Breast epithelium (tissue), 4 donors: ENCODE results near the gene ACSF2. TPM values are rescaled to one million over a fixed set of nuclear protein-coding genes. Genes with fewer than 3 reads are reported as not detected.

Experiments used
- DNase-seq, 2 donors: peaks; one replicate each; pipeline ENCODE4 v3.0.0-alpha.2; 2019; ENCODE audit warnings: low spot score in 2 of 2
- H3K27ac ChIP-seq, 2 donors: fragments of 200-600 bp; sonication (generic) in 1 of 2; one replicate each; pipeline ENCODE4 v1.5.1; 2016 to 2019; ENCODE audit warnings: mild to moderate bottlenecking in 1 of 2
- H3K27me3 ChIP-seq, 2 donors: fragments of 200-600 bp; sonication (generic) in 1 of 2; one replicate each; pipeline versions ENCODE4 v1.5.1 to v1.6.0; 2017 to 2019; ENCODE audit warnings: control low read depth in 1 of 2, mild to moderate bottlenecking in 1 of 2
- H3K36me3 ChIP-seq: fragments of 200-600 bp; one replicate; pipeline ENCODE4 v1.5.1; 2019
- H3K4me1 ChIP-seq, 2 donors: fragments of 200-600 bp; sonication (generic); one replicate each; pipeline ENCODE4 v1.5.1; 2016 to 2019; ENCODE audit warnings: control low read depth in 1 of 2
- H3K4me3 ChIP-seq, 3 donors: fragments of 200-600 bp; sonication (generic); 1 replicate in 2 of 3; 2 replicates in 1 of 3; pipeline ENCODE4 v1.5.1; 2016 to 2019; ENCODE audit warnings: mild to moderate bottlenecking in 3 of 3, moderate library complexity in 2 of 3
- H3K9me3 ChIP-seq, 2 donors: fragments of 200-600 bp; sonication (generic) in 1 of 2; one replicate each; pipeline ENCODE4 v1.5.1; 2016 to 2019; ENCODE audit warnings: control low read depth in 1 of 2
- POLR2A ChIP-seq: fragments of 450-650 bp; IDR thresholded peaks from one replicate; pipeline ENCODE4 v1.6.1; 2016; ENCODE audit warnings: antibody characterized with exemption, mild to moderate bottlenecking, moderate library complexity
- POLR2AphosphoS5 ChIP-seq, 3 donors: sonication (generic); formaldehyde crosslinking; IDR thresholded peaks; one replicate each; pipeline ENCODE4 v1.6.1; 2017; ENCODE audit warnings: antibody characterized with exemption in 3 of 3
- intact Hi-C: fragments of 100-400 bp; cut with DNase I; formaldehyde crosslinking; loops from one replicate; pipeline ENCODE4 v1.15.1; 2023; ENCODE audit warnings: low total_unique reads
- total RNA-seq, 3 donors: library from RNA; depleted of rRNA; stranded (reverse); fragments of >200 nt; gene quantifications; one replicate each; pipeline ENCODE4 v1.1.0, GENCODE V29; 2016
- TF ChIP-seq, protein P1 (sequence below), 3 donors: fragments of 450-650 bp; IDR thresholded peaks; one replicate each; pipeline ENCODE4 v1.5.1; 2016 to 2017; ENCODE audit warnings: antibody characterized with exemption in 3 of 3, mild to moderate bottlenecking in 3 of 3, moderate library complexity in 3 of 3

ACSF2 gene, protein sequence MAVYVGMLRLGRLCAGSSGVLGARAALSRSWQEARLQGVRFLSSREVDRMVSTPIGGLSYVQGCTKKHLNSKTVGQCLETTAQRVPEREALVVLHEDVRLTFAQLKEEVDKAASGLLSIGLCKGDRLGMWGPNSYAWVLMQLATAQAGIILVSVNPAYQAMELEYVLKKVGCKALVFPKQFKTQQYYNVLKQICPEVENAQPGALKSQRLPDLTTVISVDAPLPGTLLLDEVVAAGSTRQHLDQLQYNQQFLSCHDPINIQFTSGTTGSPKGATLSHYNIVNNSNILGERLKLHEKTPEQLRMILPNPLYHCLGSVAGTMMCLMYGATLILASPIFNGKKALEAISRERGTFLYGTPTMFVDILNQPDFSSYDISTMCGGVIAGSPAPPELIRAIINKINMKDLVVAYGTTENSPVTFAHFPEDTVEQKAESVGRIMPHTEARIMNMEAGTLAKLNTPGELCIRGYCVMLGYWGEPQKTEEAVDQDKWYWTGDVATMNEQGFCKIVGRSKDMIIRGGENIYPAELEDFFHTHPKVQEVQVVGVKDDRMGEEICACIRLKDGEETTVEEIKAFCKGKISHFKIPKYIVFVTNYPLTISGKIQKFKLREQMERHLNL
- 10 to 100 TPM; 19.4 to 95.4 (median 86.3) TPM for total RNA-seq

DNA sequence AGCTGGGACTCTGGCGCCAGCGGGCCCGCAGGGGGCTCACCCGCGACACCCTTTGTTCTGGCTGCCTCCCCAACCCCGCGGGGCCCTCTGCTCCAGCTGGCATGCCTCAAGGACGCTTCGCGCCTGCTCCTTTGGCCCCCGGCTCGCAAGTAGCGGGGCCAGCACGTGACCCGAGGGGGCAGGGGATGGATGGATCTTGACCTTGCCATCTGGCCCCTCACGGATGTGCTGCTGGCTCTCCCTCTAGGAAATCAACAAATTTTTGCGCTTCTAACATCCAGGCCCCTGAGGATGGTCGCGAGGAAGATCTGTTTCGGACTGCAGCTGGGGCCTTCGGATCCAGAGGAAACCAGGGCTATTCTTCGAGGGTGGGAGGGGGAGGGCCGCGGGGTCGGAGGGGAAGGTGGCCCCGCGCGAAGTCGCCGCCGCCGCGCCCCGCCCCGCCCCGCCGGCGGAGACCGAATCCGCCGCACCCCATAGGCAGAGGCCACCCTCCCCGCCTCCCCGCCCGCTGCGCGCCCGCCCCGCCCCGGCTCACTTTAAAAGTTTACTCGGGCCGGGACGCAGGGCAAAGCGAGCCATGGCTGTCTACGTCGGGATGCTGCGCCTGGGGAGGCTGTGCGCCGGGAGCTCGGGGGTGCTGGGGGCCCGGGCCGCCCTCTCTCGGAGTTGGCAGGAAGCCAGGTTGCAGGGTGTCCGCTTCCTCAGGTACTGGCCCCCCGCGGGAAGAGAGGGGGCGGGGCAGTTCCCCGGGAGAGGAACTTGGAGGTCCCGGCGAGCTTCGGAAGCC is at the start of gene ACSF2:
Gene ACSF2, plus strand, starts transcription at position 537 of the 790 bp plus-strand sequence. Its CDS starts 44 bp downstream, at position 581.
- DNase-seq: peak; percentile 72 to 78
- peak within 1 kb of the TSS; percentile 86 to 91 for H3K27ac ChIP-seq
- peak; percentile 60 for TF ChIP-seq POLR2A
- TF ChIP-seq POLR2AphosphoS5 (IDR thresholded peaks at IDR 0.05): peak in 2 of 3 donors; percentile 7 to 55
- TF ChIP-seq, protein P1, sequence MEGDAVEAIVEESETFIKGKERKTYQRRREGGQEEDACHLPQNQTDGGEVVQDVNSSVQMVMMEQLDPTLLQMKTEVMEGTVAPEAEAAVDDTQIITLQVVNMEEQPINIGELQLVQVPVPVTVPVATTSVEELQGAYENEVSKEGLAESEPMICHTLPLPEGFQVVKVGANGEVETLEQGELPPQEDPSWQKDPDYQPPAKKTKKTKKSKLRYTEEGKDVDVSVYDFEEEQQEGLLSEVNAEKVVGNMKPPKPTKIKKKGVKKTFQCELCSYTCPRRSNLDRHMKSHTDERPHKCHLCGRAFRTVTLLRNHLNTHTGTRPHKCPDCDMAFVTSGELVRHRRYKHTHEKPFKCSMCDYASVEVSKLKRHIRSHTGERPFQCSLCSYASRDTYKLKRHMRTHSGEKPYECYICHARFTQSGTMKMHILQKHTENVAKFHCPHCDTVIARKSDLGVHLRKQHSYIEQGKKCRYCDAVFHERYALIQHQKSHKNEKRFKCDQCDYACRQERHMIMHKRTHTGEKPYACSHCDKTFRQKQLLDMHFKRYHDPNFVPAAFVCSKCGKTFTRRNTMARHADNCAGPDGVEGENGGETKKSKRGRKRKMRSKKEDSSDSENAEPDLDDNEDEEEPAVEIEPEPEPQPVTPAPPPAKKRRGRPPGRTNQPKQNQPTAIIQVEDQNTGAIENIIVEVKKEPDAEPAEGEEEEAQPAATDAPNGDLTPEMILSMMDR (IDR thresholded peaks at IDR 0.05): no peak

DNA sequence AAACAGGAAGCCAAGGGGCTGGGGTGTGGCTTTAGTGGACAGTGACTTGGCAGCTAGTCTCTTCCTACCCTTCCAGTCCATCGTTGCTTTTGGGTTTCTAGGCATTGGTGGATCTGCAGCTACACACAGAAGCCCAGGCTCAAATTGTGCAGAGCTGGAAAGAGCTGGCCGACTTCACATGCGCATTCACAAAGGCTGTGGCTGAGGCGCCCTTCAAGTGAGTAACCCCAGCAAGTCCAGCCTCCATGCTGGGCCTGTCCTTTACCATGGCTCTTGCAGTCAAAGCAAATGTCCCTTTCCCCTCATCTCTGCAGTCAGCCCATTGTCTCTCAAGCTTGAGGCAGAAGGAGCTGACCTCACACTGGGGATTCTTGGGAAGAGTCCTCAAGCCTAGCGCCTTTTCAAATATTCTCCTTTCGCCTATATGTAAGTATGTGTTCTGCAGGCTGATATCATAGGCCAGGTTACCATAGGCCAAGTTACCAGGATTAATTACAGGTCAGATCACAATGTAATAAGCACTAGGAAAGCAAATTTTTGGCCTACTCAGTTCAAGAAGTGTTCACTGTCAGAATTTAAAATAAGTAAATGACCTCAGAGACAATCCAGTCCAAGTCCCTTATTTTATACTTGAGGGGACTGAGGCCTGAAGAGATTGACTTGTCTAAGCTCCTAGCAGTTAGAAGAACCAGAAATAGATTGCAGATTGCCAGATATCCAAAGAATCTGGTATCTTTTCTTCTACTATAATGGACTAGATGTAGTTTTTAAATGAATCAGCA is 46.5 kb upstream of the ACSF2 start:
- Histone ChIP-seq H3K27ac (no peak overlapping the region), H3K4me3 (no peak overlapping the region), H3K36me3 (peaks cover 5% of the 10 kb centered on the region), H3K4me1 (no peaks in the 10 kb centered on the region), H3K27me3 (no peaks in the 10 kb centered on the region), H3K9me3 (no peaks in the 10 kb centered on the region)
- intact Hi-C loops: no loop called here
- no peak for DNase-seq
- TF ChIP-seq, protein P1 (IDR thresholded peaks at IDR 0.05): no peak
- TF ChIP-seq POLR2AphosphoS5 (IDR thresholded peaks at IDR 0.05): no peak
- TF ChIP-seq POLR2A: no peak

More for the DNA sequence above, at the start of gene ACSF2:
- peak within 1 kb of the TSS; percentile 49 to 81 (median 77) for H3K4me3 ChIP-seq
- H3K4me1 ChIP-seq: peaks cover 6 to 10% of the 10 kb centered on the region in 2 donors
- intact Hi-C loops: no loop called here
- H3K27me3 ChIP-seq: no peaks in the 10 kb centered on the region
- no peaks in the 10 kb centered on the region for H3K36me3 ChIP-seq
- no peaks in the 10 kb centered on the region for H3K9me3 ChIP-seq

DNA sequence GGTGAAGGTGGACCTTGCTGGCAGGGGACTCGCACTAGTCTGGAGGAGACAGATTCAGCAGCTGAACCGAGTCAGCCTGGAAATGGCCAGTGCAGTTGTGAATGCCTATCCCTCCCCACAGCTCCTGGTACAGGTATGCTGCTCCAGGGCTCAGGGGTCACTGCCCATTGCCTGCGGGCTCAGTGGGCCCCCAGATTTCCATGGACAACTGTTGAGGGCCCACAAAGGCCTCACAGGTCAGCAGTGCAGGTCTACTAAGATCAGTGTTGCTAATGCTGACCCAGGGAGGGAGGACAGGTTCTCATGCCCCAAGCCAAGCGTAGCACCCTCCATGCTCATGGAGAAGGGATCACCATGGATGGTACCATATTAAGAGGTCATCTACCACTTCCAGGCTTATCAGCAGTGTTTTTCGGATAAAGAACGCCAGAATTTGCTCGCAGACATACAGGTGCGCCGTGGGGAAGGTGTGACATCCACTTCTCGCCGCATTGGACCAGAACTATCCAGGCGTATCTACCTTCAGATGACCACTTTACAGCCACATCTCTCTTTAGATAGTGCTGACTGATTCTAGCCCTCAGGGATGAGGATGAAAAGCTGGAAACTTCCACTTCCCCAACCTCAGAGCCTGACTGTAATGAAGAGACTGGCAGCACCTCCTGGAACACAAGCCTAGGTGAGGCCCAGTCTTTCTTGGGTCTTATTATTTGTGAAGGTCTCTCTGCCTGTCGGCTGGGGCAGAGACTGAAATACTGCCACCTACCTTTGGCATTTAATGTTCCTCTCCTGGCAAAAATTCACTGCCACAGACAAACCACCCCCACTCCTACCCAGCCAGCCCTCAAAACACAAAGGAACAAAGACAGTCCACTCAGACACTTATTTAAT is 45.4 kb upstream of the ACSF2 start:
- intact Hi-C loops: no loop called here
- no peak for TF ChIP-seq POLR2A
- no peak for TF ChIP-seq POLR2AphosphoS5 (IDR thresholded peaks at IDR 0.05)
- TF ChIP-seq, protein P1 (IDR thresholded peaks at IDR 0.05): no peak
- no peaks in the 10 kb centered on the region for H3K9me3 ChIP-seq
- no peak overlapping the region for H3K27ac ChIP-seq
- H3K4me1 ChIP-seq: no peaks in the 10 kb centered on the region
- H3K36me3 ChIP-seq: peaks cover 12% of the 10 kb centered on the region
- no peak overlapping the region for H3K4me3 ChIP-seq
- H3K27me3 ChIP-seq: no peaks in the 10 kb centered on the region
- no peak for DNase-seq

DNA sequence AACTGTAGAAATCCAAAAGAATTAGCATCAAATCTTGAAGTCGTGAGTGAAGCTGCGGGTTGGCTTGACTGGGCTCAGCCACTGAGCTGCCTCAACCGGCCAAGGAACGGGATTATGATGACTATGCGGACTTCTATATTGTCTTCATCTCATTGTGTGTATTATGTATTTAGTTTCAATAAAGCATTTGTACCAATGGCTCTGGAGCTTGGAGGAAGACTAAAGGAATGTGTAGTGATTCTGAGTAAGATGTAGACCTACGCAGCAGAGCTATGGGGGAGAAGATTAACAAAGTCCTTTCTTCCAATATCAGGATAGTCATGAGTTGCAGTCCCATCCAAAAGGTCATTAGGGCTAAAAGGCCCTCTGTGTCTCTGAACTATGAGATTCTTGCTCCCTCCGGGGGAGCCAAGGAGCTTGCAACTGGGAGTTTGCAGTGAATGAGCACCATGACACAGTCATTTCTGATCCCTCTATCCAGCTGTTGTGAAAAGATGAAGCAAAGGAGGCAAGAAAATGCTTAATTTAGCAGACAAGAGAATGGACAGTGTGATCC is 44.7 kb upstream of the ACSF2 start:
- H3K27me3 ChIP-seq: no peaks in the 10 kb centered on the region
- TF ChIP-seq POLR2AphosphoS5 (IDR thresholded peaks at IDR 0.05) (no peak), POLR2A (no peak)
- TF ChIP-seq, protein P1 (IDR thresholded peaks at IDR 0.05): no peak
- no peak for DNase-seq
- H3K36me3 ChIP-seq: peaks cover 12% of the 10 kb centered on the region
- H3K4me3 ChIP-seq: no peak overlapping the region
- H3K9me3 ChIP-seq: no peaks in the 10 kb centered on the region
- H3K27ac ChIP-seq: no peak overlapping the region
- no peaks in the 10 kb centered on the region for H3K4me1 ChIP-seq
- intact Hi-C loops: no loop called here
